Activated CD8-positive, alpha-beta memory T cell treated with anti-CD3 and anti-CD28 coated beads, Interleukin-2, amount 50 U/mL, for 4 hours (primary cell): ENCODE measurements around the gene TSHZ1.

Experiments
- DNase-seq: peaks from one replicate; pipeline ENCODE4 v3.0.0-alpha.2; 2020

Gene TSHZ1, protein sequence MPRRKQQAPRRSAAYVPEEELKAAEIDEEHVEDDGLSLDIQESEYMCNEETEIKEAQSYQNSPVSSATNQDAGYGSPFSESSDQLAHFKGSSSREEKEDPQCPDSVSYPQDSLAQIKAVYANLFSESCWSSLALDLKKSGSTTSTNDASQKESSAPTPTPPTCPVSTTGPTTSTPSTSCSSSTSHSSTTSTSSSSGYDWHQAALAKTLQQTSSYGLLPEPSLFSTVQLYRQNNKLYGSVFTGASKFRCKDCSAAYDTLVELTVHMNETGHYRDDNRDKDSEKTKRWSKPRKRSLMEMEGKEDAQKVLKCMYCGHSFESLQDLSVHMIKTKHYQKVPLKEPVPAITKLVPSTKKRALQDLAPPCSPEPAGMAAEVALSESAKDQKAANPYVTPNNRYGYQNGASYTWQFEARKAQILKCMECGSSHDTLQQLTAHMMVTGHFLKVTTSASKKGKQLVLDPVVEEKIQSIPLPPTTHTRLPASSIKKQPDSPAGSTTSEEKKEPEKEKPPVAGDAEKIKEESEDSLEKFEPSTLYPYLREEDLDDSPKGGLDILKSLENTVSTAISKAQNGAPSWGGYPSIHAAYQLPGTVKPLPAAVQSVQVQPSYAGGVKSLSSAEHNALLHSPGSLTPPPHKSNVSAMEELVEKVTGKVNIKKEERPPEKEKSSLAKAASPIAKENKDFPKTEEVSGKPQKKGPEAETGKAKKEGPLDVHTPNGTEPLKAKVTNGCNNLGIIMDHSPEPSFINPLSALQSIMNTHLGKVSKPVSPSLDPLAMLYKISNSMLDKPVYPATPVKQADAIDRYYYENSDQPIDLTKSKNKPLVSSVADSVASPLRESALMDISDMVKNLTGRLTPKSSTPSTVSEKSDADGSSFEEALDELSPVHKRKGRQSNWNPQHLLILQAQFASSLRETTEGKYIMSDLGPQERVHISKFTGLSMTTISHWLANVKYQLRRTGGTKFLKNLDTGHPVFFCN (N-terminal part only)

DNA sequence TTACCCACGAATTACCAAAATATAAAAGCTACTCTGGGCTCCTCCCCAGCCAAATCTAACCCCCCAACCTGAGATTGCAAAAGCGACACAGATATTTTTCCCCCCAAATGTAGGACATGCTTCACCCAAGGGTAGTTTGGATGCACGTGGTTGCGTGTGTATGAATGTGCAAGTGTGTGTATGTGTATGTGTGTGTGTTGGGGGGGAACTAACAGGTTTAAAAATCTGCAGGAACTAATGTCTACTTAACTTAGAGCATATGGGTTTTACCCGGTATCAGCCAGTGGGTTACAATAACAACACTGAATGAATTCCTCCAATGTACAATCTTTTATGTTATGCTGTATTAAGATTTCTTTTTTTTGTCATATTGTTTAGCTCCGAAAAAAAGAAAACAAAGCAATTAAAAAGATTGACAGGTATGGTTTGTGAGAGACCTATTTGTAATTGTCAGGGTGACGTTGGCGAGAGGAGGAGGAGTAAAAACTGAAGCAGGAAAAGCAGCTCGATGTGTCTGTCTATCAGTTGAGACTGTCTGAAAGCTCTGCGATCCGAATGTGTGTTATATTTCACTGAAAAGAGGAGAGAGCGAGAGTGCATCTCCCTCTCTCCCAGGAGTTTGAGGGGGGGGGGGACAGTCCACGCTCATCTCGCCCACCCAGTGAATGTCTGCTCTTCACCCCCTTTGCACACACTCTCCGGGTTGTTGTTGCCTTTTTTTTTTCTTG lies at the start of gene TSHZ1:
Gene TSHZ1 (plus strand): TSS at position 524 of the 728 bp plus-strand sequence. CDS start 1,080 bp downstream, outside the sequence.
- peak; percentile 47 for DNase-seq

DNA sequence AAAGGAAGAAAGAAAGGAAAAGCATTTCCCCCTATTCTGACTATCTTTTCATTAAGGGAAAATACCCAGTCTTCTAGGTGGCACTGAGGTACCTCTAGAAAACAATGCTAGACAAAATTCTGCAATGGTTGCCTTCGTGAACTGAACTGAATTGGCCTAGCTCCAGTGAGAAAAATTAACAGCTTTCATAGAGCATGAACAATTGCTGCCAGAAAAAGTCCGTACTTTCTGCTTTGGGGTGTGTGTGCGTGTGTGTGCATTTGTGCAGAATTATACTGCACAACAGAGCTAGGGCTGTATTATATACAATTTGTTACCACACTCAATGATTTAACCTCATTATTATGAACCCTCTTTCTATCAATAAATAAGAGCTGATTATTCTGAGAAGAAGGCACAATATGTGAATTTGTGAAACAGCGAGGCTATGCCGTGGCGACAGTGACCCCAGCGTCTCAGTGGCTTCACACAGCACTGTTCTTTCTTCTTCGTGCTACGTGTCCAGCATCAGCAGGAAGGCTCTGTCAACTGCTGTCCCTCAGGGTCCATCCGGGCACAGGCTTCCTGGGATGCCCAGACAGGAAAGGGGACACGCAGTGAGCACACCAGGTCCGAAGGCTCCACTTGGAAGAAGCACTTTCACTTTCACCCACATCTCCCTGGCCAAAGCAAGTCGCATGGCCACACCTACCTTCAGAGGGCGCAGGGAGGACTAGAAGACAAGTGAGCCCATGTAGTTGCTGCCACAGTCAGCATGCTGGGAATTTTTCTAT lies 49.2 kb upstream of the TSHZ1 start:
- DNase-seq = peak; percentile 37

DNA sequence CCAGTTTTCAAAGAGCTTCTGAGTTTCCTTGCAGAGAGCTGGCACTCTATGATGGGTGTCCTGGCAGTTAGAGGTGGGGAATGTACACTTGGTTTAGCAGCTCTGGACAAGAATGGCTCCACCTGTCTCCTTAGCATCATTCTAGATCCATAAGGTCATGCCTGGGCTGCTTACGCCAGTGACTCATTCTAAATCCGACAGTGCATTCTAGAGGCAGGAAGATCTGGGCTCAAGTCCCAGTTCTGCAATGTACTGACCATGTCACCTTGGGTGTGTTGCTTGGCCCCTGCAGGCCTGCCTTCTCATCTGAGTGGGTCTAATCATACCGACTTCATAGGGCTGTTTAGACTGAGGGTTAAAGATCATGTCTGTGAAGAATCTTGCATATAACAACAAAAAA lies 48.1 kb upstream of the TSHZ1 start:
- DNase-seq = no peak

DNA sequence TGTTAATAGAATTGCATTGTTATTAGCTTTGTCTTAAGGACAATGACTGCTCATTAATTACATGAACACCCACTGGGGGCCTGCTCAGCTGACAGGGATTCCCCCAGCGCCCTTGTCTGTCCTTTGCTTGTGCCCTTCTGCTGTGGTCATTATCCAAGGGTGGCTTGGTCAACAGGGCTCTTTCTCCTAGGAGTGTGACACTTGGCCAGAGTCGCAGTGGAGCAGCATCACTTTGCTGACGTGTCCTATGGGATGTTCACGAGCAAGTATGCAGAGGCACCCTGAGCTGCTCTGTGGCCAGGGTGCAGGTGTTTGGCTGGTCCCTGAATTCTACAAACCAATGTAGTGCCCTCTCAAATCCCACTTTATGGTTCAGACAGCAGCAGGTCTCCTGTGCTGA lies 47.6 kb upstream of the TSHZ1 start:
- DNase-seq = no peak

DNA sequence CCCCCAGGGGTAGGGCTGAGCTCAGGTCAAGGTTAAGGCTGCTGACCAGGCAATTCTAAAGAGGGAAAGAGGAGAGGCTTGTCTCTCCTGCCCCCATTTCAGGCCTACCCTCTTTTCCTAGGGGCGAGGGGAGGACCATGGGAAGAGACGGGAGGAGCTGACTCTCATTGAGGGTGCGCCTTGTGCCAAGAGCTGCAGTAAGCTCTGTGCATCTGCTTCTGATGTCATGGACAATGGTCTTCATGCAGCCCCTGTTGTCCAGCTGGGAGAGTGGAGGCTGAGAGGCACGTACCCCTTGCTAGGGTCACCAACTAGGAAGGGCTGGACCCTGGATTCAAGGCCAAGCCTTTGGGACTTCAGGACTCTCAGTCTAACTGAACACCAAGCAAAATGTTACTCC lies 46.9 kb upstream of the TSHZ1 start:
- no peak for DNase-seq

DNA sequence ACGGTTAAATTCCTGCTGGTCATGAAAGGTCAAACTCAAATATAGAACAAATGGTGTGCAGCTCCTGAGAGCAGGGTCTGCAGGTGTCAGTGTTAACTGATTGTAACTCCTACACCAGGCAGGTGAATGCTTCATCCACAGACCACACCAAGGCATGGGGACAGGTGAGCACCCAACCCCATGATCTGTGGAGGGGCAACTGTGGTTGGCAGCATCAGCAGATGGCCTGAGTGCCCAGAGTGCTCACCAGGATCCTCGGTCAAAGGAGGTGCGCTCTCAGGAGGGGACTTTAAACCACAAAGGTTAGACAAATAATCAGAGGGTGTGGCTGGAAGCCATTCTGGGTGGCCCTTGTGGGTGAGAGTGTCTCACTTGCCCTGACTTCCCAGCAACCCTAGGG lies 46.1 kb upstream of the TSHZ1 start:
- no peak for DNase-seq

DNA sequence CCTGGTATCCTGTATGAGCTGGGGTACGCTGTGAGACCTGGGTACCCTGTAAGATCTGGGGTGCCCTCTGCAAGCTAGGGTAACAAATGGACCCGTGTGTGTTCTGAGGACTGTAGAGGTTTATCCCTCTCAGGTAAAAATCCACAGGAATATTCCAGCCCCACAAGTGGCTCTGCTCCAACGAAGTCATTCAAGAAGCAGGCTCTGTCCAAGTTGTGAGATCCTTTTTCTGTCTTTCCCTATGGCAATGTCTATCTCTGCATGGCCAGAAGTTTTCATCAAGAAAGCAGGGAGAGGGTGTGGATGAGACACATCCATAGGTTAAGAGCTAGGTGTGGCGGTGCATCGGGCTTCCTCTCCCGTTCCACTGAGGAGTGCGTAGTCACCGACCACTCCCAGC lies 44.7 kb upstream of the TSHZ1 start:
- DNase-seq = no peak

DNA sequence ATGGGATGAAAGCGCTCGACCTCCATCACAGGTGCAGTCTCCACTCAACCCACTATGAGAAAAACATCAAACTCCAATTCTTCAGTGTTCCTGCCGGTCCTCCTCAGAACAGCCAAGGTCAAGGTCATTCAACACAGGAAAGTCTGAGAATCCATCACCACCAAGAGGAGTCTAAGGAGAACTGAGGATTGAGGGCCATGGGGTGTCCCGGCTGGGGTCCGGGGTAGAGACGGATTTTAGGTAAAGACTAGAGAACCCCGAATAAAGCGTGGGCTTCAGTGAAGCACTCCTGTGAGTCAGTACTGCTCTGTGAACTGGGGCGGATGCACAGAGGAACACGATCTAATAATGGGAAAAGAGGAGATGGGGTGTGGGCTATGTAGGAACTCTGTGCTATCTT lies 43.5 kb upstream of the TSHZ1 start:
- DNase-seq = no peak

DNA sequence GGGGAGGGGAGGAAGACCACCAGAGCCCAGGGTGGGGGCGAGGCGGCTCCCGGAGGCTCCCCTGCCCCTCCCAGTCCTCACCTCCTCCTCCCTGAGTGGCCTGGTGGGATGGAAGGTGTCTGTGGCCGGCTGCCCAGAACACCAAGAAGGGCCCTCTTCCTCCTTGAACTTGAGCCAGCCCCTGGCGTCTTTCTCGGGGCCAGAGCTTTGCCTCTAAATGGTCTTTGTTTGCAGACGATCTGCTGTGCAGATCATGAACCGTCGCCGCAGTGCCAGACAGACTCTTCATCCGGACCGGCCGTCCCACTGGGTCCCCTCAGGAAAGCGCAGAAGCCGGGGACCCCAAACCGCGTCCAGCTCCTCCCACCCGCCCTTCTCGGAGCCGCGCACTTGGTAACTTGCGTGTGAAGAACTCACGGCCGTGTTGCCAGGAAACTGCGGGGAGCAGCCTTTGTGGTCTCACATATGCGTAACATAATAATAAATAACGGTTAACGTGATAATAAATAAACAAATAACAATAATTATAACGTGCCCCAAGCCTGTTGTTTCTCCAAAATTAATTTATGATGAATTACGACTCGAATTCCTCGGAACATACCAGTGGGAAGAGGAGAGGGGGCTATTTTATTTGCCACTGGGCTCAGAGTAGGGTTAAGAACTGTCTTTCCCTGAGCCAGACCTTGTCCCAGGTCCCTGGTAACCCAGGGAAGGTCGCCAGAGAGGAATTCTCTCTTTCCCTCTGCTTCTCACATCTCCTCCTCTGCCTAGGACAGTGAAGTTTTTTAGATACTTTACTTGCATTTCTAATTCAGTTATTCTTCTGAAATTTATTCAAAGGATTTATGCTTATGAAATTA lies 42.6 kb upstream of the TSHZ1 start:
- no peak for DNase-seq

DNA sequence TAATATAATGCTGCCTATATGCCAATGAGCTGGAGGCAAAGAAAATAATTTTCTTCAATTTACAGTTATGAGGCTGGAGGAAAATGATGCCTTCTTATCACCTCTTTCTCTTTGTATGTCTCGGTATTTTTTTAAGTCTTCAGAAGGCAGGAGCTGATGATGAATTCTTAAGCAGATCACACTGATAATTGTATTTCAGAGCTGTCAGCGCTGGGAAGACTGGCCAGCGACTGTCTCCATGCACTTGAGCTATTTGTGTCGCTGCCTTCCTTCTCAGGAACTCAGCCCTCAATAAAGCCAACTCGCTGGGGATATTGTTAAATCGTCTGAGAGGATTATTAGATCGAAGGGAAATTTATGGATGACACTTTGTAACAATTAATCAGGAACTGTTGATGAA lies 42.0 kb upstream of the TSHZ1 start:
- no peak for DNase-seq

DNA sequence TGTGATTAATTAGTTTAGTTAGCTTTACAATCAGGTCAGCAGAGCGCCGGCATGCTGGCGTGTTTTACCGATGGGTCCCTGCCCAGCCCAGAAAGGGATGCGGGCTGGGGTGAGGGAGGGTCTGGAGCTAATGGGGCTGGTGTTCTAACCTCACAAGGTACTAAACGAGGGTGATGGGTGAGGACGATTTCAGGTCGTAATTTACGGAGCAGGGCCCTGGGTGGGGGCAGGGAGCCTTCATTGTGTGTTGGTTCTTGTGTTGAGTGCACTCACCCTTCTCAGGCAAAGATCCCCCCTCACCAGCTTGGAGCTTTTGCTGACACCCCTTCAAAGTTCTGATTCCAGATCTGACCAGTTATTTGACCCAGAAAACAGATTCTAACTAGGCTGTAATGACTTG lies 41.2 kb upstream of the TSHZ1 start:
- DNase-seq = no peak

DNA sequence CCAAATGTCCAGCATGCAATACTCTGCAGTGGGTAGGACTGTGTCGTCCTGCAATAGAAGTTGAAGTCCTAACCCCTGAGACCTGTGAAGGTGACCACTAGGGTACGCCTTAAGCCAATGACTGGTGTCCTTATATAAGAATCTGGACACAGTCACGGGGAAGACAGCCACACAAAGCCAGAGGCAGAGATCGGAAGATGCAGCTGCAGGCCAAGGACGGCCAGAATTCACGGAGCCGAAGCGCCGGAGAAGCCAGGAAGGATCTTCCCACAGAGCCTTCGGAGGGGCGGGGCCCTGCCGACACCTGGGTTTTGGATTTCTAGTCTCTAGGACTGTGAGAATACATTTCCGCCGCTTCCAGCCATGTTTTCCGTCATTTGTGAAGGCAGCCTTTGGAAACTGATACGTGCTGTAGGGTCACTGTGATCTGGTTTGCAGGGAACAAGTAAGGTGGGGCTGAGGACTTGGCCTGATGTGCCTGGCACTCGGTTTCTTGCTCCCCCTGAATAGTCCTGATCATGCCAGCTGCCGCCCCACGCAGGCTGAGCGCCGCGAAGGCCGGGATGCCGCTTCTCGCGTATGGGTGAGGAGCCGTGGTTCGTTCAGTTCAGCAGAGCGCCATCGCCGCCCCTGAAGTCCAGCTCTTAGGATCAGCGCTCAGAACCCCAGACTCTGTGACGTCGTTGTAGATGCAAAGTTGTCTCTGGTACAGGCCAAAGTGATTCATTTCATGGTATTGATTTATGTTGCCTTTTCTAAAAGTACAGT lies 40.4 kb upstream of the TSHZ1 start:
- DNase-seq = no peak

DNA sequence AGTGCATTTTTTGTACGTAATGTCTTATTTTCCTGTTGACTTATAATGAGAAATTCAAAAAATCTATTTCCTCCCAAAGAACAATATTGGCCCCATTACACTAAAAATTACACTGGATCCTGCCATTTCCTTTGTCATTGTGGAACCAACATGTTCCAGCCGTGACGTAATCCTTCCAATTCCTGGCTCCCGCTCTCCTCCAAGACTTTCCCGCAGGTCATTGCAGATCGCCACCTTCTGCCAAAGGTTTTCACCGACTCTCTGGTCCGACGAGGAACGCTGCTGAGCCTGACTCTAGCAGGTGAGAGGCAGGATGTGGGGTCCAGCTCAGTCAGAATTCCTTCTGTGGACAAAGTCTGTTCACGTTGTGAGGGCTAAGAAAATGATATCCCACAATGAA lies 39.7 kb upstream of the TSHZ1 start:
- DNase-seq = no peak

DNA sequence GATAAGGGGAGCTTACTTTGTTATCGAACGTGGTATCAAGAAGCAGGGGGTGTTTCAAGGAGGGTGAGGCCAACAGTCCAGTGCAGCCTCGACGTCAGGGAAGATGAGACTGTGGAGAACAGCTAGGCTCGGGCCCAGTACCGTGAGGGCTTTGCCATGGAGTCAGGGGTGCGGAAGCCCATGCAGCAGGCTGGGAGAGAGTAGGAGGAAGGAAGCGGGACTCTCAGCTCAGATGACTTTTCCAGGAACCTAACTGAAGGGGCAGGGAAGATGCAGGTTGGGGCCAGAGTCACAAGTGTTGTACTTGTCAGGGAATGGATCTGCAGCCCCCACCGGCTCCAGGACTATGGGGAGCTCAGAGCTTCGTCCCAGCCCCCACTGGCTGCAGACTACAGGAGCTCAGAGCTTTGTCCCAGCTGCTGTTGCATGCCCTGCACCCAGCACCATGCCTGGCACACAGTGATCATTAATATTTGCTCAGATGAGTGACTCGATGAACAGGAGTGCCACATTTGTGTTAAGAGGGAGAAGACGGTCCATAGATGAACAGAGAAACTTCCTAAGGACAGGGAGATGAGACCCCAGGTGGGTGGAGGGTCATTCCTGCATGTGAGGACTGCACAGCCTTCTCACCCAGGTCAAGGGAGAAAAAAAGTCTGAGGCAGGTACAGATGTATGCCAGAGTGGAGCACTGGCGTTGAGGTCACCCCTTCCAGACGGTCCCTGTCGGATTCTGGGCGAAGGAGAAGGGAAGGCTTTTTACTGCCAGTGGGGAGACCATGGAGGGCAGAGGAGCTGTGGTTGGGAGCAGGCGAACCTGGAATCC lies 38.1 kb upstream of the TSHZ1 start:
- no peak for DNase-seq

DNA sequence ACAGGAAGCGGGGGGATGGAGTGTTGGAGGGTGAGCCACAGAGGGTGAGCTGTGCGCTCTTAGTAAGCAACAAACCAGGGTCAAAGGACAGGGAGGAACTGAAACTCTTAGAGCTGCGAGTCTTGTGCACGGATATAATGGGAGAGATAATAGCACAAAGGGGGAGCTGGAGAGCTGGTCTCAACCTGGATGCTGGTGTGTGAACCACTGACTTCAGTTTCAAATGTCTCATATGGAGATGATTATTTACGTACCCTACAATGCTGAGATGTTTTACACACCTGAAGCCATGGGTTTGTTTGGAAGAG lies 37.5 kb upstream of the TSHZ1 start:
- no peak for DNase-seq

DNA sequence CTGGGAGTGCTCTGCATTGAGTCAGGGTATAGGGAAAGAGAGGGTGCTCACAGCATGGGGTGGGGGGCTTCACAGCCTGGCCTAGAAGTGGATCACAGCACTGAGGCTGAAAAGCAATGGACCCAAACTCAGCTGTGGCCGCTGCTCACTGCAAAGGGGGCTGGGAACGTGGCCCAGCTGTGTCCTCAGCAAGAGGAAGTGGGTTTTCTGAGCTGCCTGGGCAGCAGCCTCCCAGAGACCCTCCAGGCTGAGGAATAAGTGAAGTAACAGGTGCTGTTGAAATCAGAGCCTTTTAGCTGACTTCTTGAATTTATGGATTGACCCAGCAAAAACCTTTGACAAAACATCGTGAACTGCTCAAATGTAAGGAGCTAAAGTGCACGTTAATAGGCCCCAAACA lies 36.9 kb upstream of the TSHZ1 start:
- DNase-seq = no peak

DNA sequence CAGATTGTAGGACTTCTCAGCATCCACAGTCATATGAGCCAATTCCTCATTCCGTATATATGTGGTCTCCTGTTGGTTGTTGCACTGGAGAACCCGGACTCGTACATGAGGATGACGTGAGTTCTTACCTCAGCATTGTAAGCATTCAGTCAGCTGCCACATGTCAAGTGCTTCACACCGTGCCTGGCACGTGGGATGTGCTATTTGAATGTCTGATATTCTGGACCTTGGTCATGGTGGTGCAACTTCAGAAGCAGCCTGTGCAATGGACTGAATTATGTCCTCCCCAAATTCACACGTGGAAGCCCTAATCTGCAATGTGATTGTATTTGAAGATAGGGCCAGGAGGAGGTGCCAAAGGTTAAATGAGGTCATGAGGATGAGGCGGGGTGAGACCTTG lies 33.7 kb upstream of the TSHZ1 start:
- no peak for DNase-seq

DNA sequence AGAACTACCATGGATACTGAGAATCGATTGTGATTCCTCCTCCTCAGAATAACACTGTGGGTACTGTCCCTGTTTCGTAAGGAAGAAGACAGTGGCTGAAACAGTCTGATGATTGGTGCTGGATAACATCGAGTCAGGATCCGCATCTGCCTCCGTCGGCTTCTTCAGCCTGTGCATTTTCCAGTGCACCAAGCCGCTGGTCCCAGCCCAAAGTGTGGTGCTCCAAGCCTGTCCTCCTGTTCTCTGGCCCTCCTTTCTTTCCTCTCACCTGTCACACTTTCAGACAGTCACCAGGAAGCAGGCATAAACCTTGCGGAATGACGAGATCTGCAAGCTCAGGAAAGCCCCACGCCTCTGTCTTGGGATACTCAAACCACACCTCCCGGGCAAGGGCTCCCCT lies 32.2 kb upstream of the TSHZ1 start:
- no peak for DNase-seq

DNA sequence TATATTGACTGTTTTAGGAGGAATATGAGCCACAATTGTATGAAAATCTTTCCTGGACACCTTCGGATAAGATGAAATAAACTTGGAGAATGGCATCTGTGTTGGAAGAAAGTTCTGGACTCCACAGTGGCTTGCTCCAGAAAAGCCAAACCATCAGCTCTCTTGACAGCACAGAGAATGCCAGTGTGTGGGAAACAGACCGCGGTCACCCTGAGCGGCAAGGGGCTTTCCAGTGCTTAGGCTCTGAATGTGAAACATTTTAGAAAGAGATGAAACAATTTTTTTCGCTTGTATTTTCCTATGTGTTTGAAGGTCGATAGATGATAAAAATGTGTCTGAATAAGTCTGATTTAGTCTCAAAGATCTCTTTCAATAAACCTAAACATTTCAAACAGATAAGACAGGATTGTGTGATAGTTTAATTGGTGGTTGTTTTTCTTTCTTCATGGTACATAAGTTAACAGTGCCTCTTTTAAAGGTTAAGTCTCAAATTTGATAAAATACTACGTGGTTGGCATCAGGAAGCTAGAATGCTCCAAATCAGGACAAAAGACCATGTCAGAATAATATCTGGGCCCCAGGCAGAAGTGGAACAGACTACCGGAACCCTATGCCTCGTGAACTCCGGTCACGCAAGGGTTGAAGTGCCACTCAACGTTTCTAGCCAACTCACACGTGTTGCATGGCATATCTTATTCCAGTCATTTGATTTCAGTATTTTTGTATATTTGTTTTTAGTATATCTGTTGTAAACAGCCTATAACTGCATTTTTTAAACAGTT lies 30.6 kb upstream of the TSHZ1 start:
- DNase-seq = no peak
